A673 (cell line): ENCODE results near the gene FILIP1. TPM values are rescaled to one million over a fixed set of nuclear protein-coding genes. Genes with fewer than 3 reads are reported as not detected.

Experiments used
- BruUV-seq: library from RNA; stranded (reverse); fragments of 400-500 nt; replicated peaks from 2 replicates; lab custom pipeline; 2021; lab: Mats Ljungman, UMichigan
- CTCF ChIA-PET: fragments of 300-600 bp; sonication (Branson Sonifier 250); formaldehyde crosslinking; loops from one replicate; lab custom pipeline; 2022; ENCODE audit warnings: antibody characterized with exemption; lab: Charles Lee
- POLR2A ChIA-PET: fragments of 300-600 bp; sonication (Branson Sonifier 250); formaldehyde crosslinking; loops from one replicate; lab custom pipeline; 2022; ENCODE audit warnings: antibody characterized with exemption; ENCODE audit not compliant: low non-redundant PET; lab: Charles Lee
- DNase-seq: peaks from one replicate; pipeline ENCODE4 v3.0.0-alpha.2; 2015; ENCODE audit warnings: low spot score
- H3K27ac ChIP-seq: fragments of 200-600 bp; sonication (generic); 2 replicates; pipeline ENCODE4 v1.5.1; 2016; ENCODE audit warnings: mixed run types, low read depth, mild to moderate bottlenecking, mixed read lengths, antibody characterized with exemption, low read length; ENCODE audit not compliant: poor library complexity, severe bottlenecking
- H3K27me3 ChIP-seq: fragments of 200-600 bp; sonication (generic); replicated peaks from 2 replicates; pipeline ENCODE4 v1.6.1; 2017; ENCODE audit warnings: mixed run types, low read depth, mild to moderate bottlenecking, mixed read lengths, antibody characterized with exemption, low read length; ENCODE audit not compliant: insufficient read depth, poor library complexity
- H3K36me3 ChIP-seq: fragments of 200-600 bp; sonication (generic); 2 replicates; pipeline ENCODE4 v1.6.1; 2016; ENCODE audit warnings: mixed run types, mild to moderate bottlenecking, mixed read lengths, antibody characterized with exemption, low read length; ENCODE audit not compliant: insufficient read depth, poor library complexity, severe bottlenecking
- H3K4me1 ChIP-seq: fragments of 200-600 bp; sonication (generic); 2 replicates; pipeline ENCODE4 v1.6.1; 2017; ENCODE audit warnings: mixed run types, mild to moderate bottlenecking, mixed read lengths, antibody characterized with exemption, low read length; ENCODE audit not compliant: insufficient read depth, poor library complexity, severe bottlenecking
- H3K4me3 ChIP-seq: fragments of 200-600 bp; sonication (generic); 2 replicates; pipeline ENCODE4 v1.5.1; 2016; ENCODE audit warnings: low read depth, mixed run types, mild to moderate bottlenecking, mixed read lengths, low read length; ENCODE audit not compliant: poor library complexity, severe bottlenecking
- H3K9me3 ChIP-seq: fragments of 200-600 bp; sonication (generic); 2 replicates; pipeline ENCODE4 v1.6.1; 2016; ENCODE audit warnings: mixed run types, low read depth, mild to moderate bottlenecking, mixed read lengths, antibody characterized with exemption, low read length; ENCODE audit not compliant: poor library complexity, severe bottlenecking
- CTCF ChIP-seq: fragments of 300-800, 200-600 bp; sonication (generic); conservative IDR thresholded peaks from 2 replicates; pipeline ENCODE4 v1.5.1; 2017; ENCODE audit warnings: low read depth, mild to moderate bottlenecking, antibody characterized with exemption, low read length, moderate library complexity, mixed read lengths
- EZH2 ChIP-seq: fragments of 200-600 bp; sonication (generic); IDR thresholded peaks from 2 replicates; pipeline ENCODE4 v1.6.1; 2017; ENCODE audit warnings: borderline replicate concordance, low read depth, mild to moderate bottlenecking, mixed read lengths, antibody characterized with exemption, low read length; ENCODE audit not compliant: poor library complexity, severe bottlenecking
- intact Hi-C: fragments of 100-400 bp; cut with micrococcal nuclease; formaldehyde crosslinking; loops from one replicate; pipeline ENCODE4 v1.10.0; 2022; ENCODE audit not compliant: unreplicated experiment
- total RNA-seq: library from RNA; stranded (reverse); gene quantifications from 2 replicates; pipeline ENCODE4 v1.2.3, GENCODE V29; 2021

Gene FILIP1
- total RNA-seq, 1 experiment from 2014 or later, result 0.32 TPM

GRCh38 chr6:75472885-75473284, 20.7 kb downstream of the FILIP1 start:
- Histone ChIP-seq H3K4me1 (no peaks in the 10 kb centered on the region), H3K4me3 (no peak overlapping the region), H3K9me3 (no peaks in the 10 kb centered on the region), H3K27me3 (no peaks in the 10 kb centered on the region), H3K36me3 (no peaks in the 10 kb centered on the region), H3K27ac (no peak overlapping the region)
- no TSS peak for BruUV-seq
- ChIA-PET CTCF (no interaction called here), POLR2A (no interaction called here)
- intact Hi-C loops, result no loop called here
- TF ChIP-seq CTCF, result no peak
- no peak for TF ChIP-seq EZH2
- no peak for DNase-seq

- no peak overlapping the region for H3K4me3 ChIP-seq
- no peak overlapping the region for H3K27ac ChIP-seq
- no peaks in the 10 kb centered on the region for H3K4me1 ChIP-seq
- CTCF ChIA-PET, result no interaction called here
- no TSS peak for BruUV-seq
- no peaks in the 10 kb centered on the region for H3K36me3 ChIP-seq
- intact Hi-C loops, result no loop called here
- no peaks in the 10 kb centered on the region for H3K27me3 ChIP-seq
- no peaks in the 10 kb centered on the region for H3K9me3 ChIP-seq
- DNase-seq, result no peak
- TF ChIP-seq CTCF (no peak), EZH2 (no peak)
- POLR2A ChIA-PET, result no interaction called here
Observed at GRCh38 chr6:75467966-75468365, 25.6 kb downstream of the FILIP1 start.

GRCh38 chr6:75467284-75467683, 26.3 kb downstream of the FILIP1 start:
- TF ChIP-seq CTCF (no peak), EZH2 (no peak)
- Histone ChIP-seq H3K27ac (no peak overlapping the region), H3K27me3 (no peaks in the 10 kb centered on the region), H3K36me3 (no peaks in the 10 kb centered on the region), H3K4me3 (no peak overlapping the region), H3K4me1 (no peaks in the 10 kb centered on the region), H3K9me3 (no peaks in the 10 kb centered on the region)
- CTCF ChIA-PET, result no interaction called here
- POLR2A ChIA-PET, result no interaction called here
- no peak for DNase-seq
- intact Hi-C loops, result no loop called here
- BruUV-seq, result no TSS peak
